Stimulated activated CD4-positive, alpha-beta T cell treated with anti-CD3 and anti-CD28 coated beads, Interleukin-15, amount 100 ng/mL, for 48 hours (primary cell): ENCODE data around the gene HAUS2.
"Not testable (repeated sequence)": the region's sequence is repeated elsewhere in the genome, so short reads cannot be mapped to it uniquely, and the experiment has no call there.

ENCODE experiments used
- DNase-seq, 2 donors: peaks; one replicate each; pipeline ENCODE4 v3.0.0-alpha.2; 2020; ENCODE audit warnings: low read depth in 2 of 2

HAUS2 gene

DNA sequence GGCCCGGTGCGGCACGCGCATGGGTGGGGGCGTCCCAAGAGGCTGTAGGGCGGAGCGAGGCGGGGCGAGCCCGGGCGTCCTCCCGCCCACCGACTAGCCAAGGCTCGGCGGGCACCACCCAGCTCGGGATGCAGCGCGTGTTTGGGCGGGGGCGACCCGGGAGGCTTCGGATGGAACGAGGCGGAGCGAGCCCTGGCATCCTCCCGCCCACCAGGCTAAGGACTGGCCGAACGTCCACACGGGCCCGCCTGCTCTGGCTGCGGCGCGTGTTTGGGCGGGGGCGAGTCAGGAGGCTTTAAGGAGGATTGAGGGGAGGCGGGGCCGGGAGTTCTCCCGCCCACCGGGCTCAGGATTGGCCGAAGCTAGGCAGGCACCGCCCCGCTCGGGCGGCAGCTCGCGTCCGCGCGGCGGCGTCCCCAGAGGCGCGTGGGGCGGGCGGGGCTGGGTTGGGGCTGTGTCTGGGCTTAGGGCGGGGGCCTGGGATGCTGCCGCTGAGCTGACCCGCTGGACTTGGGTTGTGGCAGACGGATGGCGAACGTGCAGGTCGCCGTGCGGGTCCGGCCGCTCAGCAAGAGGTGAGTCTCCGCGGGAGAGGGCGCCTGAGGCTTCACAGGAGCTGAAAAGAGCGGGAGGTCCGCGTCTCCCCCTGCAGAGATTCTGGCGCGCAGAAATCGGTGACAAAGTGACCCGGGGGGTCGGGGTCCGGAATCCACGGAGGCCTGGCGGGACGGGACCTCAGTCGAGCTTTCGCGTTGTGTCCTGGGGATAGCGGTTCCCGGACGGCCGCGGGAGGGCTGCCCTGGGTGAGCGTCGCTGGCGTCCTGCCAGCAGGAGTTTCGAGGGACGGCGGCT is 26.8 kb downstream of the HAUS2 start, which contains the start of gene STARD9:
STARD9 (plus strand) TSS at position 419 of the 852 bp plus-strand sequence; CDS start at position 529, 110 bp downstream.
- DNase-seq: peak; percentile 93 to 94

- no peak for DNase-seq
Measured at GRCh38 chr15:42576040-42576594, 27.5 kb downstream of the HAUS2 start.

- no peak for DNase-seq
Measured at GRCh38 chr15:42576776-42577175, 28.1 kb downstream of the HAUS2 start.

GRCh38 chr15:42577514-42578031 is 28.9 kb downstream of the HAUS2 start:
- no peak for DNase-seq

- no peak for DNase-seq
Measured at GRCh38 chr15:42578984-42579537, 30.4 kb downstream of the HAUS2 start.

DNA sequence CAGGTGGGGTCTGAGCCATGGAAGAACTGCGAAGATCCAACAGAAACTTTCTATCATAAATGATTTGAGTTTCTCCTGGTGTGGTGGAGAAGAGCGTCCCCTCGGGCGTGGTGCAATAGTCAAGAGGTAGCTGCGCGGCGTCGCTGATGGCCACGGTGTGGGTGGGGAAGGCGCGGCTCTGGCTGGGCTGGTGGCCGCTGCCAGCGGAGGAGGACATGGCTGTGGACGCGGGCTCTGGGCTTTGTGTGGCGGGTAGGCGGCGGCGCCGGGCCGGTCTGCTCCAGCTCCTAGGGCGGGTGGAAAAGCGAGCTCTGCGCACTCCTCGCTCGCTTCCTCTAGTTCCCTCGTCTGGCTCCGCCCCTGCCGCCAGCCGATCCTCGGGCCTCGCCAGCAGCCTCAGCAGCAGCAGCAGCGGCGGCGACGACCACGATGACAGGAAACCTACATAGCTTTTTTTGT is 32.7 kb downstream of the HAUS2 start:
- DNase-seq: peak; percentile 56 to 74

GRCh38 chr15:42582569-42583375 is 34.1 kb downstream of the HAUS2 start:
- no peak for DNase-seq

- no peak for DNase-seq
Measured at GRCh38 chr15:42584031-42584765, 35.6 kb downstream of the HAUS2 start.

- no peak for DNase-seq
Measured at GRCh38 chr15:42590619-42591237, 42.1 kb downstream of the HAUS2 start.

GRCh38 chr15:42591238-42591934 is 42.7 kb downstream of the HAUS2 start:
- no peak for DNase-seq

- no peak for DNase-seq
Measured at GRCh38 chr15:42592716-42593115, 44.1 kb downstream of the HAUS2 start.

DNA sequence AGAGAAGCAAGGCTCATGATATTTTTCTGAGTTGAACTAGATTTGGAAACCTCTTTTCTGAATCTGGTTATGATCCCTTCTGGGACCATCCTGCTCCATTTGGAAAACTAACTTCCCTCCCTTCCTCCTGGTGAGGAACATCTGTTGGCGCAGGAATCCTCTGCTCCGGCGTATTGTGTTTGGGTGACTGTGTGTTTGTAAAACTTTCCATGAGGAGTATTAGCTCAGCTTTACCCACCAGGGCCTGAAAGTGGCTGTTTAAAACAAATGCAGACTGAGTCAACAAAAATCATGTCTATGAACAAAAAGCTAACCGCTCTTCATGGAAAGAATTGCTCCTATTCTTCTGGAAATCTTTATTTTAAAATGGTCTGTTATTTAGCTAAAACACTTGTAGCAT is 44.5 kb downstream of the HAUS2 start:
- DNase-seq: no peak

DNA sequence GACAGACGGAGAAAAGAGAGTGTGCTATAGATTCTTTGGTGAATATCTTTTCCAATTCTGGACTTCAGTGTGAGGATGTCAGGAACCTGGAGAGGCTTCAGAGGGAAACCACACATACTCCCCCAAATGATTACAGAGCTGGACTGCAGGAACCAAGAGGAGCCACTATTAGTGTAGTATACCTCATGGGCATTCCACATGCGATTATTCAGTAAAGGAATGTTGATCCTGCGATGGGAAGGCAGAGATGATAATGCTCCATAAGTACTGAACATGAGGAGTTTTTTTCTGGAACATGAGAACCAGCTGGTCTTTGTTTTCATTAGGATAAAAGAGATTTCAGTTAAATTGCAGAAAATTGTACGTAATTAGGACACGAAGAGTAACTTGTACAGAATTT is 45.5 kb downstream of the HAUS2 start:
- no peak for DNase-seq

- DNase-seq: no peak
Measured at GRCh38 chr15:42595626-42596240, 47.1 kb downstream of the HAUS2 start.

GRCh38 chr15:42601316-42601715 is 52.7 kb downstream of the HAUS2 start:
- not testable (repeated sequence) for DNase-seq

GRCh38 chr15:42602501-42602900 is 53.9 kb downstream of the HAUS2 start:
- DNase-seq: no peak

DNA sequence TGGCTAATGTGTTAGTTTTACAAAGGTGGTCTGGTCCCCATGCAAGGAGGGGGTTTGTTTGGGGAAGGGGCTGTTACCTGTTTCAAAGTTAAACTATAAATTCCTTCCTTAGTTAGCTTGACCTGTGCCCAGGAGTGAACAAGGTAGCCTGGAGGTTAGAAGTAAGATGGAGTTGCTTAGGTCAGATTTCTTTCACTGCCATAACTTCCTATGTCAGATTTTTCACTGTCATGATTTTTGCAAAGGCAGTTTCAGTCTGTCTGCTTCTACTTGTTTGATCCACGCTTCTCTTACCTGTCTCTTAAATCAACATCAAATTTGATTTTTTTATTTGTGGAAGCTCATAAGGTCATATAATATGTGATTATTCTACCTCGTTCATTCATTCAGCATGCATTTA is 55.3 kb downstream of the HAUS2 start:
- no peak for DNase-seq

GRCh38 chr15:42604894-42605744 is 56.5 kb downstream of the HAUS2 start:
- DNase-seq: no peak

DNA sequence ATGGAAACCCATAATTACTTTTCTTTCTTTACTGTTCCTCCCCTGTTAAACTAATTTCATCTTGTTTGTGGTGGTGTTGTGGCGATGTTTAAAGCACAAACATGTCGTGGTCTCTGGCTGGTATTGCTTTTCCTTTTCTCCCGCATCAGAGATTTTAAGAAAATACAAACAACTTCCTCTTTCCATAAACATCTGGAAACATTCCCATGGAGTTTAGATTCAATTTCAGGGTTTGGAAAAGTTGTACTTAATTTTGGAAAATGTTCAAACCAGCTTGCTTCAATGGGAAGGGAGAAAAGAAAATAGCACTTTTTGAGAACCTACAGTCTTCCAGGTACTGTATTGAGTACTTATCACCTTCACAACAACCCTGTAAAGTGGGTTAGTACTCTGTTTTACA is 57.2 kb downstream of the HAUS2 start:
- DNase-seq: no peak
